ENCODE data around the gene RNF40. TPM values are rescaled to one million over a fixed set of nuclear protein-coding genes. Genes with fewer than 3 reads are reported as not detected.
"Not testable (repeated sequence)": the region's sequence is repeated elsewhere in the genome, so short reads cannot be mapped to it uniquely, and the experiment has no call there.

RNF40 gene
- total RNA-seq, 1 experiment from 2014 or later = 48.2 TPM

DNA sequence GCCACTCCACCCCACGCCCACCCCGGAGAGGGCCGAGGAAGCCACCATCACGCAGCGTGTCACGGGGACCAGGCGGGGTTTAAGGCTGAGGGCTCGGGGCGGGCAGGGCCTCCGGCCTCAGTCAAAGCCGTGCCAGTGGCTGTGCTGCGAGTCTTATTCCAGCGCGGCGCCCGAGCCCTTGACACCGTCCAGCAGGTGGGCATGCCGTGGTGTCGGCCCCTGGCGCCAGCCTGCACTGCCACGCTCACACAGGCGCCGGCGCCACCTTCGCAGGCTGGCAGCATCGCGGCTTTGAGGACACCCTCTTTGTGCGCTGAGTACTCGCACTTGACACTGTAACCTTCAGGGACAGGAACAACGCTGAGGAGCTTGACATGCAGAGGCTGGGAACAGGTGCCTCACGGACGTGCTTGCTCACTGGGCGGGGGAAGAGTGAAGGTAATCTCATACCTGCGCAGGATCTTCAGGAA is 58.9 kb downstream of the RNF40 start:
- DNase-seq (ENCODE audit: low read depth) = no peak

GRCh38 chr16:30821441-30821840 is 59.3 kb downstream of the RNF40 start:
- DNase-seq (ENCODE audit: low read depth) = not testable (repeated sequence)

DNA sequence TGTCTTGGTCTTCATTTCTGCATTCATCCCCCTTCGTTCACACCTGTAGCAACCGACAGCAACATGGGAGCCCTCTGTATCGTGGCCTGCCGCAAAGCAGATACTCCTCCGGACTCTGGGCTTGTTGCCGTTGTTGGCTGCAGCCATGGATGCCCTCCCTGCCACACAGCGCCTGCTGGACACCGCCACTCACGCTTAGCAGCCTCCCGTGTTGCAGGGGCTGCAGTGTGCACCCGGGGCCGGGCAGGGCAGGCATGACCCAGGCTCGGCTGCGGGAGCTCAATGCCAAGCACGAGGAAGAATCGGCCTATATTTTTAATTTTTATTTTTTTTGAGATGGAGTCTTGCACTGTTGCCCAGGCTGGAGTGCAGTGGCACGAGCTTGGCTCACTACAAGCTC is 59.8 kb downstream of the RNF40 start:
- no peak for DNase-seq (ENCODE audit: low read depth)

Other genes with a start within 250 kb of the RNF40 start
- 17.5 and 19.1 TPM in 2 replicates for gene ZNF768, start 235.8 kb upstream of the RNF40 start, total RNA-seq (2014; rRNA removed; shearing (Covaris generic))
- 5.0 and 5.6 TPM in 2 replicates for gene ZNF747, start 227.5 kb upstream of the RNF40 start, total RNA-seq (2014; rRNA removed; shearing (Covaris generic))
- 3.0 and 3.6 TPM in 2 replicates for gene ZNF764, start 203.9 kb upstream of the RNF40 start, total RNA-seq (2014; rRNA removed; shearing (Covaris generic))
- 6.4 and 6.7 TPM in 2 replicates for gene ZNF688, start 190.6 kb upstream of the RNF40 start, total RNA-seq (2014; rRNA removed; shearing (Covaris generic))
- gene ZNF785, start 176.6 kb upstream of the RNF40 start, total RNA-seq (2014; rRNA removed; shearing (Covaris generic)) = 2.8 and 3.9 TPM in 2 replicates
- 5.6 and 6.1 TPM in 2 replicates for gene ZNF689, start 151.9 kb upstream of the RNF40 start, total RNA-seq (2014; rRNA removed; shearing (Covaris generic))
- 6.8 and 10.9 TPM in 2 replicates for gene PRR14, start 111.4 kb upstream of the RNF40 start, total RNA-seq (2014; rRNA removed; shearing (Covaris generic))
- gene FBRS, start 103.9 kb upstream of the RNF40 start, total RNA-seq (2014; rRNA removed; shearing (Covaris generic)) = 4.1 and 6.0 TPM in 2 replicates
- 2.6 and 5.3 TPM in 2 replicates for gene SRCAP, start 63.2 kb upstream of the RNF40 start, total RNA-seq (2014; rRNA removed; shearing (Covaris generic))
- gene PHKG2, start 13.9 kb upstream of the RNF40 start, total RNA-seq (2014; rRNA removed; shearing (Covaris generic)) = 25.3 and 30.9 TPM in 2 replicates
- 3.4 and 4.6 TPM in 2 replicates for gene CFAP119, start 260 bp upstream of the RNF40 start, total RNA-seq (2014; rRNA removed; shearing (Covaris generic))
- 7.5 and 8.3 TPM in 2 replicates for gene ZNF629, start 24.9 kb downstream of the RNF40 start, total RNA-seq (2014; rRNA removed; shearing (Covaris generic))
- gene BCL7C, start 131.8 kb downstream of the RNF40 start, total RNA-seq (2014; rRNA removed; shearing (Covaris generic)) = 40.5 and 42.2 TPM in 2 replicates
- 0.24 and 0.39 TPM in 2 replicates for gene CTF1, start 134.3 kb downstream of the RNF40 start, total RNA-seq (2014; rRNA removed; shearing (Covaris generic))
- gene FBXL19, start 161.2 kb downstream of the RNF40 start, total RNA-seq (2014; rRNA removed; shearing (Covaris generic)) = 3.7 and 8.1 TPM in 2 replicates
- gene ORAI3, start 186.7 kb downstream of the RNF40 start, total RNA-seq (2014; rRNA removed; shearing (Covaris generic)) = 28.5 and 41.6 TPM in 2 replicates
- 1.1 and 1.2 TPM in 2 replicates for gene SETD1A, start 195.4 kb downstream of the RNF40 start, total RNA-seq (2014; rRNA removed; shearing (Covaris generic))
- gene HSD3B7, start 222.9 kb downstream of the RNF40 start, total RNA-seq (2014; rRNA removed; shearing (Covaris generic)) = 10.9 and 16.3 TPM in 2 replicates
- gene STX1B, start 248.3 kb downstream of the RNF40 start, total RNA-seq (2014; rRNA removed; shearing (Covaris generic)) = 0.29 and 0.60 TPM in 2 replicates

All from RPMI7951 (cell line).